ENCODE results near the gene MYH7B.

MYH7B gene

DNA sequence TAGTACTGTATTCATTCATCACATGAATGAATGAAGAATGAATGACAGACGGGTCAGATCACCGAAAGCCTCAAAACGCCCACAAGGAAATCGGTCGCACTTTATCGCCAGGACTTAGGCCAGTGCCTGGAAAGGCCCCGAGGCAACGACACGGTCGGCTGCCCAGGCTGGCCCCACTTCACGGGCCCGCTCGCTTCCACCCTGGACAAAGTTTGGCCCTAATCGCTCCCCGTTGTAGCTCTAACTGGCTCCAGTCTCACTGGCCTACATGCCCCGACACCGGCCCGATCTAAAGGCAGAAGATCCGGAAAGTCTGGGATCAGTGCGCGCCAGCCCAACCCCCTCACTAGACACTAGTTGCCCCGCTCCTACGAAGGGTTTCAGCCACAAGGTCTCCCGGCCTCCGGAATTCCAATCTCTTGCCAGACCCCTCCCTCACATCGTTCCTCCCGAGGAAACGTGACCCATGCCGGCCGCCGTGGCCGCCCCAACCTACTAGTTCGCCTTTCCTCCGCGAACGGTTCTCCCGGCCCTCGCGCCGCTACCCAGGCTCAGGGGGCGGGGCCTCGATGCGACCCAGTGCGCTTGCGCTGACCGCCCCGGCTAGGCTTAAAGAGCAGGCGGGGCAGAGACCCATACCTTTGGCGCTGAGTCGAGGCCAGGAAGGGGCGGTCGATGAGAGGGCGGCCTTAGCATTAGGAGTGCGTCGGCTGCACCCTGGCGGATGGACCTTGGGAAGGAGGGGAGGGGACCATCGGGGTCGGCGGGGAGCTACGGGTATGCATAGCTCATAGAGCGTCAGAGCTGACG is at the start of gene MYH7B, which contains the start of gene GSS:
TSS of gene MYH7B (plus strand) at position 638 of the 810 bp plus-strand sequence. CDS start 22,138 bp downstream, outside the sequence.
TSS of gene GSS (minus strand) at position 576 of the 810 bp plus-strand sequence. CDS start 3,954 bp downstream, outside the sequence.
- ChIA-PET POLR2A (interaction anchor here (0.5 to 1.0 kb wide), 4 partner anchors 13 to 262 kb away, joined by 3 to 5 read pairs (median 4); no protein-coding TSS in a partner anchor), CTCF (interaction anchor here (0.6 to 5.0 kb wide), 5 partner anchors 9 to 86 kb away, joined by 3 to 55 read pairs (median 4); partner anchors contain the start of genes ACSS2 and GGT7)
- DNase-seq (ENCODE audit: extremely low spot score), result peak; percentile 97
- peak; percentile 50 for TF ChIP-seq CTCF (IDR thresholded peaks at IDR 0.05; ENCODE audit: control extremely low read depth, extremely low read depth, low read depth, missing control alignments)

DNA sequence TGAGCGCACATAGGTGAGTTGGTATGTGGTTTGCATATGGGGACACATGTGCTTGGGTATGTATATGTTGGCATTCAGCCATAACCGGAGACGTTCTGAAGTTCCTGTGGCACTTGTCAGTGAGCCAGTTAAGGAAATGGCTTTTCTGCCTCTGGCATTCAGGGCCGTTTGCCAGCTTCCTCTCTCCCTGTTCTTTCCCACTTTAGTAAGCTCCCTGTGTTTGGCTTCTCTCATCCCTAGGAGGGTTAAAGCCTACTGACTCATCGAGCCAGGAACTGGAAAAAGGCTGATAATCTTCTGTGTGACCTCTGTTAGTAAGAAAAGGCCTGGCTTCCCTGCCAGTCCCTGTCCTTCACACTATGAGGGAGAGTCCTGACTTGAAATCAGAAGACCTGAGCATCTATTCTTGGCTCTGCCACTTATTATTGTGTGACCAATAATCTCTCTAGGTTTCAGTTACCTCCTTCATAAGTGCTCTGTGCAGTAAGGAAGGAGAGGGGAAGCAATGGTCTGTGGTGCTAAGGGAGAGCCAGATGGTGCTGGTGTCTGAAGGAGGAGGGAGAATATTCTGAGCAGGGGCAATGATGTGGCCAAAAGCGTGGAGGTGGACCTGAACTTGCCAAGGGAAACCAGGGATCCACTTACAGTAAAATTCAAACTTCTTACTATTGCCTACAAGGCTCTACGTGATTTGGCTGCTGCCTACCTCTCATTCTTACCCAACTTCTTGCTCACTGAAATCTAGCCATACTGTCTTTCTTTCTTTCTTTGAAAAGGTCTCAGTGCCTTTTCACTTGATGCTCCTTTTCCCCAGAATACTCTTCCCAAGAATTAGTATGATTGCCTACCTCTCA is 47.8 kb upstream of the MYH7B start:
- CTCF ChIA-PET, result no interaction called here
- no peak for TF ChIP-seq CTCF (IDR thresholded peaks at IDR 0.05; ENCODE audit: control extremely low read depth, extremely low read depth, low read depth, missing control alignments)
- POLR2A ChIA-PET, result interaction anchor here (0.7 kb wide), 1 partner anchor 46 kb away, joined by 7 read pairs; no protein-coding TSS in a partner anchor
- no peak for DNase-seq (ENCODE audit: extremely low spot score)

DNA sequence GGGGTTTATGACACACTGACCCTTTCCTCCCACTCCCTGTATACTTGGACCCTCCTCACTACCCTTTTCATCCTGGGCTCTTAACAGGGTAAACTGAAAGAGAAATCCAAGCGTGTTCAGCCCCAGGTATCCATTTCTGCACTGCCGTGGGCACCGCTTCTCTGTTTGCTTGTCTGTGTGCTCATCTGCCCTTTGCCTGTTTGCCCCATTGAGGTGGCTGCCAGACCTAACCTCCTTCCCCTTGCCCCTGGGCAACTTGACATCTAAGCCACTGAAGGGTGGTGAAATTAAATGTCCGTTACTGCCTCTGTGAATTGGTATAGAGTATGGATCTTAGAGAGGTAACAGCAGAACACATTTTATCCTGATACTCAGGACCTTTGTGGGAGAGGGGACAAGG is 40.5 kb upstream of the MYH7B start:
- TF ChIP-seq CTCF (IDR thresholded peaks at IDR 0.05; ENCODE audit: control extremely low read depth, extremely low read depth, low read depth, missing control alignments), result no peak
- CTCF ChIA-PET, result interaction anchor here (1.2 kb wide), 1 partner anchor 14 kb away, joined by 3 read pairs; no protein-coding TSS in a partner anchor
- POLR2A ChIA-PET, result no interaction called here
- no peak for DNase-seq (ENCODE audit: extremely low spot score)

GRCh38 chr20:34915749-34916455 is 39.8 kb upstream of the MYH7B start:
- TF ChIP-seq CTCF (IDR thresholded peaks at IDR 0.05; ENCODE audit: control extremely low read depth, extremely low read depth, low read depth, missing control alignments), result no peak
- POLR2A ChIA-PET, result no interaction called here
- CTCF ChIA-PET, result interaction anchor here (1.0 to 1.7 kb wide), 3 partner anchors 14 to 42 kb away, joined by 3 to 5 read pairs (median 3); no protein-coding TSS in a partner anchor
- DNase-seq (ENCODE audit: extremely low spot score), result no peak

DNA sequence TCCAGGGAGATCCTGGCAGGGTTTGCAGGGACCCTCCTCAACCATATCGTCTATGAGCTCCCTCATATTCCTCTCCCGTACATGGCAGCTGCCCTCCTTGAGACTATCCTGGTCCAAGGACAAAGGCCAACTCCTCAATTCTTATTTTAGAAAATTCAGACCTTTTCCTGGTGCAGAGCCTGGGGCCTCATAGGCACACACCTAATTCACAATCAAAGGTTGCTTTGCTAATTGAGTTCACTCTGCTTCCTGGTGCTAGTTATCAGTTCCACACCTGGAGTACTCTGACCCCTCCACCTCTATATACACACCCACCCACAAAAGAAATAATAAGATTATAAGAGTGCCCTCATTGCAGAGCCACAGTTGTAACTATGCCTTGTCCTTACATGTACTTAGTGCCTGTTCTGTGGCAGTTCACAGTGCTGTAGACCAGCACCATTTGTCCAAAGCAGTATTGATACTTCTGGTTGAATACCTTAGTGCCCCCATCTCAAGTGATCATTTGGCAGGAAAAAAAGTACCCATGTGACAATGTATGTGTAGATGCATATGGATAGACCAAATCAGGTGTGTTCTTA is 38.8 kb upstream of the MYH7B start:
- TF ChIP-seq CTCF (IDR thresholded peaks at IDR 0.05; ENCODE audit: control extremely low read depth, extremely low read depth, low read depth, missing control alignments), result no peak
- DNase-seq (ENCODE audit: extremely low spot score), result no peak
- POLR2A ChIA-PET, result no interaction called here
- CTCF ChIA-PET, result interaction anchor here (1.0 to 1.7 kb wide), 2 partner anchors 16 to 43 kb away, joined by 3 to 5 read pairs; no protein-coding TSS in a partner anchor
